Endothelial cell of umbilical vein (primary cell): ENCODE results near the gene WAPL. TPM values are rescaled to one million over a fixed set of nuclear protein-coding genes. Genes with fewer than 3 reads are reported as not detected.

Experiments used
- BruUV-seq: library from RNA; stranded (reverse); fragments of 400-500 nt; replicated peaks from 2 replicates; lab custom pipeline; 2021; lab: Mats Ljungman, UMichigan
- CTCF ChIA-PET: fragments of 300-600, 350-600 bp; sonication (Branson Sonifier 250); formaldehyde crosslinking; loops from one replicate; lab custom pipeline; 2021; ENCODE audit warnings: antibody characterized with exemption, inconsistent platforms; lab: Charles Lee
- POLR2A ChIA-PET: fragments of 300-600, 350-600 bp; sonication (Branson Sonifier 250); formaldehyde crosslinking; loops from one replicate; lab custom pipeline; 2021; ENCODE audit warnings: antibody characterized with exemption, inconsistent platforms; lab: Charles Lee
- DNase-seq: peaks from one replicate; pipeline ENCODE4 v3.0.0-alpha.2; 2011; ENCODE audit warnings: low read depth, low spot score
- FAIRE-seq: peaks from 2 replicates; lab custom pipeline; 2011; peaks lifted over from hg19 to GRCh38; lab: Jason Lieb, UNC
- H2AFZ ChIP-seq: 2 replicates; pipeline ENCODE4 v1.6.0; 2012; ENCODE audit warnings: low read depth, low read length, control low read depth, inconsistent platforms
- H3K27ac ChIP-seq: 2 replicates; pipeline ENCODE4 v1.5.1; 2011; ENCODE audit warnings: low read depth, mild to moderate bottlenecking, control low read depth, low read length, moderate library complexity; ENCODE audit not compliant: insufficient read depth
- H3K27me3 ChIP-seq, 2 experiments: 2 replicates each; pipeline versions ENCODE4 v1.6.0 to v1.6.1; 2011; ENCODE audit warnings: low read length in 2 of 2, mixed read lengths in 1 of 2; ENCODE audit not compliant: control insufficient read depth in 2 of 2, insufficient read depth in 2 of 2
- H3K36me3 ChIP-seq, 2 experiments: 2 replicates in 1 of 2; 3 replicates in 1 of 2; pipeline ENCODE4 v1.5.1; 2011; ENCODE audit warnings: low read length in 2 of 2, mild to moderate bottlenecking in 1 of 2, moderate library complexity in 1 of 2; ENCODE audit not compliant: control insufficient read depth in 2 of 2, insufficient read depth in 2 of 2; ENCODE audit errors: extremely low read depth in 1 of 2
- H3K4me1 ChIP-seq: 3 replicates; pipeline ENCODE4 v1.5.1; 2011; ENCODE audit warnings: mild to moderate bottlenecking, low read length; ENCODE audit not compliant: control insufficient read depth, insufficient read depth; ENCODE audit errors: extremely low read depth
- H3K4me2 ChIP-seq: 2 replicates; pipeline ENCODE4 v1.6.1; 2011; ENCODE audit warnings: low read length, control low read depth, mixed read lengths; ENCODE audit not compliant: insufficient read depth
- H3K4me3 ChIP-seq, 3 experiments: fragments of 200-600 bp in 1 of 3; sonication (generic), shearing (Covaris generic) in 1 of 3; replicated peaks in 1 of 3; 2 replicates each; pipeline ENCODE4 v1.5.1; 2011 to 2016; ENCODE audit warnings: control low read depth in 3 of 3, low read length in 3 of 3, mild to moderate bottlenecking in 2 of 3, inconsistent platforms in 1 of 3, low read depth in 1 of 3, moderate library complexity in 1 of 3; ENCODE audit not compliant: insufficient read depth in 1 of 3
- H3K79me2 ChIP-seq: 2 replicates; pipeline ENCODE4 v1.6.0; 2012; ENCODE audit warnings: low read length, inconsistent platforms; ENCODE audit not compliant: control insufficient read depth, insufficient read depth
- H3K9ac ChIP-seq: replicated peaks from 2 replicates; pipeline ENCODE3; 2011; ENCODE audit warnings: low read length, control low read depth; ENCODE audit not compliant: insufficient read depth; ENCODE audit errors: extremely low read depth
- H3K9me1 ChIP-seq: replicated peaks from 3 replicates; pipeline ENCODE4 v1.6.0; 2011; ENCODE audit warnings: mild to moderate bottlenecking, low read length; ENCODE audit not compliant: control insufficient read depth, insufficient read depth; ENCODE audit errors: extremely low read depth
- H3K9me3 ChIP-seq: replicated peaks from 2 replicates; pipeline ENCODE4 v1.5.1; 2012; ENCODE audit warnings: low read length, inconsistent platforms; ENCODE audit not compliant: control insufficient read depth, insufficient read depth
- H4K20me1 ChIP-seq: replicated peaks from 2 replicates; pipeline ENCODE3; 2011; ENCODE audit warnings: mild to moderate bottlenecking, low read length; ENCODE audit not compliant: control insufficient read depth, insufficient read depth; ENCODE audit errors: extremely low read depth
- CTCF ChIP-seq, 2 donors: IDR thresholded peaks; 1 replicate in 1 of 2; 2 replicates in 1 of 2; pipeline ENCODE4 v1.5.1; 2011; ENCODE audit warnings: low read length in 2 of 2, mild to moderate bottlenecking in 2 of 2, moderate library complexity in 2 of 2, control low read depth in 1 of 2, inconsistent platforms in 1 of 2, low read depth in 1 of 2; ENCODE audit not compliant: insufficient read depth in 1 of 2; ENCODE audit errors: extremely low read depth in 1 of 2
- EZH2 ChIP-seq: IDR thresholded peaks from 2 replicates; pipeline ENCODE4 v1.6.1; 2012; ENCODE audit warnings: borderline replicate concordance, low read depth, mild to moderate bottlenecking, moderate library complexity, low read length, inconsistent platforms; ENCODE audit not compliant: severe bottlenecking
- FOS ChIP-seq: IDR thresholded peaks from 2 replicates; pipeline ENCODE4 v1.6.1; 2011; ENCODE audit warnings: mild to moderate bottlenecking, low read length, moderate library complexity, borderline replicate concordance; ENCODE audit not compliant: insufficient read depth
- GATA2 ChIP-seq: IDR thresholded peaks from 2 replicates; pipeline ENCODE4 v1.7.0; 2011; ENCODE audit warnings: low read depth, mild to moderate bottlenecking, moderate library complexity, mixed read lengths, low read length; ENCODE audit not compliant: insufficient read length, insufficient read depth
- JUN ChIP-seq: IDR thresholded peaks from 2 replicates; pipeline ENCODE4 v1.6.1; 2011; ENCODE audit warnings: borderline replicate concordance, low read depth; ENCODE audit not compliant: insufficient read length, insufficient read depth
- MAX ChIP-seq: IDR thresholded peaks from 2 replicates; pipeline ENCODE4 v1.6.1; 2011; ENCODE audit not compliant: insufficient read depth, insufficient read length
- MYC ChIP-seq: IDR thresholded peaks from one replicate; pipeline ENCODE4 v1.6.1; 2011; ENCODE audit warnings: mild to moderate bottlenecking, low read depth, low read length
- POLR2A ChIP-seq: IDR thresholded peaks from 2 replicates; pipeline ENCODE4 v1.6.1; 2012; ENCODE audit warnings: low read depth, mild to moderate bottlenecking, control low read depth, low read length
- dilution Hi-C: fragments of 300-500 bp; cut with MboI; formaldehyde crosslinking; loops from one replicate; pipeline ENCODE4 v1.15.0; 2019; ENCODE audit warnings: low sequenced_read_pairs; ENCODE audit not compliant: extremely low pct_ligation_motif_present
- intact Hi-C: fragments of 100-400 bp; cut with micrococcal nuclease; formaldehyde crosslinking; loops from one replicate; pipeline ENCODE4 v1.10.0; 2022
- polyA plus RNA-seq, 4 experiments: library from polyadenylated mRNA; depleted of rRNA in 3 of 4; stranded (reverse) in 3 of 4; unstranded in 1 of 4; fragments of >200 nt; gene quantifications; 2 replicates each; pipeline versions ENCODE4 v1.2.1 to v1.2.3, GENCODE V29; 2011 to 2012; ENCODE audit warnings: missing spikeins in 1 of 4
- total RNA-seq: library from RNA; stranded (reverse); gene quantifications from 2 replicates; pipeline ENCODE4 v1.2.3, GENCODE V29; 2021

The WAPL gene
- total and polyA plus RNA-seq, 2 donors (not counting 3 experiments of a cell fraction or from before 2014, with no cell fraction given) = 9.2 to 35.1 TPM

GRCh38 chr10:86450806-86451603 is 70.6 kb downstream of the WAPL start:
- H3K27me3 ChIP-seq = no peaks in the 10 kb centered on the region
- H3K9me1 ChIP-seq = no peaks in the 10 kb centered on the region
- DNase-seq (no peak), FAIRE-seq (no peak)
- H3K4me2 ChIP-seq = no peak overlapping the region
- no peak for TF ChIP-seq CTCF (IDR thresholded peaks at IDR 0.05; ENCODE audit: extremely low read depth in 1 of 2, insufficient read depth in 1 of 2, low read depth in 1 of 2, low read length in 2 of 2)
- no peak overlapping the region for H2AFZ ChIP-seq
- ChIA-PET POLR2A (no interaction called here), CTCF (no interaction called here)
- no peaks in the 10 kb centered on the region for H3K4me1 ChIP-seq
- no peak overlapping the region for H3K27ac ChIP-seq
- H3K4me3 ChIP-seq = no peak overlapping the region
- H3K9ac ChIP-seq = no peak overlapping the region
- H3K36me3 ChIP-seq = peaks cover 7 to 14% of the 10 kb centered on the region in 2 experiments
- intact Hi-C loops (no loop called here), dilution Hi-C loops (no loop called here)
- no peaks in the 10 kb centered on the region for H4K20me1 ChIP-seq
- no peaks in the 10 kb centered on the region for H3K9me3 ChIP-seq
- BruUV-seq = no TSS peak
- no peaks in the 10 kb centered on the region for H3K79me2 ChIP-seq

GRCh38 chr10:86449926-86450558 is 71.5 kb downstream of the WAPL start:
- BruUV-seq = no TSS peak
- no peak for DNase-seq
- no peaks in the 10 kb centered on the region for H3K79me2 ChIP-seq
- intact Hi-C loops = no loop called here
- H3K9ac ChIP-seq = no peak overlapping the region
- H3K36me3 ChIP-seq = peaks cover 7 to 14% of the 10 kb centered on the region in 2 experiments
- no peak overlapping the region for H2AFZ ChIP-seq
- dilution Hi-C loops = no loop called here
- no peaks in the 10 kb centered on the region for H3K9me1 ChIP-seq
- H3K27me3 ChIP-seq = no peaks in the 10 kb centered on the region
- ChIA-PET POLR2A (no interaction called here), CTCF (no interaction called here)
- H3K9me3 ChIP-seq = no peaks in the 10 kb centered on the region
- TF ChIP-seq MYC = no peak
- no peak for TF ChIP-seq CTCF (IDR thresholded peaks at IDR 0.05; ENCODE audit: extremely low read depth in 1 of 2, insufficient read depth in 1 of 2, low read depth in 1 of 2, low read length in 2 of 2)
- no peak for TF ChIP-seq EZH2
- no peak for TF ChIP-seq FOS
- TF ChIP-seq JUN = no peak
- no peak for TF ChIP-seq MAX
- no peak for TF ChIP-seq POLR2A
- no peak for TF ChIP-seq GATA2
- no peaks in the 10 kb centered on the region for H4K20me1 ChIP-seq
- no peaks in the 10 kb centered on the region for H3K4me1 ChIP-seq
- no peak overlapping the region for H3K27ac ChIP-seq
- no peak overlapping the region for H3K4me3 ChIP-seq
- FAIRE-seq = no peak
- H3K4me2 ChIP-seq = no peak overlapping the region
